ENCODE results near the gene C12orf76. TPM values are rescaled to one million over a fixed set of nuclear protein-coding genes. Genes with fewer than 3 reads are reported as not detected.

The C12orf76 gene
- total and polyA plus RNA-seq, 10 of the 15 experiments (the other 5 are each of a cell fraction or from before 2014, with no cell fraction given) = 3.6 to 20.4 (median 10.7) TPM

DNA sequence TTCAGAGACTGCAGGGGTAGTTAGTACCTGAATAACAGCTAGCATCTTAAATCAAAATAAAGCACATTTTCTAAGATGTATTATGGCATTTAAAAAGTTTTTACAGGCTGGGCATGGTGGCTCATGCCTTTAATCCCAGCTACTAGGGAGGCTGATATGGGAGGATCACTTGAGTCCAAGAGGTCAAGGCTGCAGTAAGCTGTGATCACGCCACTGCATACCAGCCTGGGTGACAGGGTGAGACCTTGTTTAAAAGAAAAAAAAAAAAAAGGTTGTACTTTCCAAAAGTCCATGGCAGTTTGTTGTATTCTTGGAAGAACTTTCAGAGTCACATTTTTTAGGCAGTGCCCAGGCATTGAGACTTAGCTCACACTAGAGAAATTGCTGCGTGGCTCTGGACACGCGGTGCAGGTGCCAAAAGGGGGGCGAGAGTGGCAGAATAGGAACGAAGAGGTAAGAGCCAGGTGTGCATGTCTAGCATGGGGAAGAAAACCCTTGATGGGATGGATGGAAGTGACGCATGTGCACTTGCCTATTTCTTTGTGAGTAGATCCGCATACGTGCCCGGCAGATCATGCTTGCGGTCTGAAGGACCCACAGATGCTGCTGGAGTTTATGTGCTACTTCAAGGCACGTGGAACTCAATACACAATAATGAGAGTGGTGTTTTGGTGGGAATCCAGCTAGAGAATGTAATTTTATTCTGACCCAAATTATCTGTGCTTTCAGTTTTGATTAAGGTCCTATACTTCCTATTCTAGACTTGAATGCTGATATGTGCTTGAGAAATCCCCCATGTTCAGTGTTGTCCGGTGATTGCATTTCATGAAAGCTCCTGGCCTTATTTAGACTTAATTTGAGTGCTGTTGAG lies 37.2 kb downstream of the C12orf76 start (continued):
- TF ChIP-seq ZNF217 (IDR thresholded peaks at IDR 0.05) (no peak), TCF12 (IDR thresholded peaks at IDR 0.05; ENCODE audit: low read depth, low read length) (0 out of 2 replicates have a peak, but pooled peaks have one; percentile 12), ETV6 (conservative IDR thresholded peaks at IDR 0.05 in 1 of 2, IDR thresholded peaks at IDR 0.05 in 1 of 2; ENCODE audit: borderline replicate concordance in 1 of 2, low read depth in 1 of 2) (no peak), EGR1 (IDR thresholded peaks at IDR 0.05; ENCODE audit: borderline replicate concordance in 1 of 2, low read depth in 2 of 2, low read length in 2 of 2) (no peak), IRF4 (IDR thresholded peaks at IDR 0.05; ENCODE audit: low read depth, low read length) (no peak), YBX1 (IDR thresholded peaks at IDR 0.05) (no peak), POLR2AphosphoS2 (IDR thresholded peaks at IDR 0.05; ENCODE audit: low read depth, low read length) (no peak), SMAD5 (IDR thresholded peaks at IDR 0.05; ENCODE audit: low read depth) (no peak), ESRRA (IDR thresholded peaks at IDR 0.05; ENCODE audit: low read length) (no peak), NBN (IDR thresholded peaks at IDR 0.05) (peak; percentile 48; the same call in 1 of the 2 replicates), LARP7 (IDR thresholded peaks at IDR 0.05) (0 out of 2 replicates have a peak, but pooled peaks have one; percentile 22), POLR2AphosphoS5 (IDR thresholded peaks at IDR 0.05; ENCODE audit: low read length) (no peak)
- TF ChIP-seq, protein P1, sequence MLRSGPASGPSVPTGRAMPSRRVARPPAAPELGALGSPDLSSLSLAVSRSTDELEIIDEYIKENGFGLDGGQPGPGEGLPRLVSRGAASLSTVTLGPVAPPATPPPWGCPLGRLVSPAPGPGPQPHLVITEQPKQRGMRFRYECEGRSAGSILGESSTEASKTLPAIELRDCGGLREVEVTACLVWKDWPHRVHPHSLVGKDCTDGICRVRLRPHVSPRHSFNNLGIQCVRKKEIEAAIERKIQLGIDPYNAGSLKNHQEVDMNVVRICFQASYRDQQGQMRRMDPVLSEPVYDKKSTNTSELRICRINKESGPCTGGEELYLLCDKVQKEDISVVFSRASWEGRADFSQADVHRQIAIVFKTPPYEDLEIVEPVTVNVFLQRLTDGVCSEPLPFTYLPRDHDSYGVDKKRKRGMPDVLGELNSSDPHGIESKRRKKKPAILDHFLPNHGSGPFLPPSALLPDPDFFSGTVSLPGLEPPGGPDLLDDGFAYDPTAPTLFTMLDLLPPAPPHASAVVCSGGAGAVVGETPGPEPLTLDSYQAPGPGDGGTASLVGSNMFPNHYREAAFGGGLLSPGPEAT (IDR thresholded peaks at IDR 0.05; ENCODE audit: low read depth) = no peak; the same call in 1 of the 2 replicates
- TF ChIP-seq, protein P2, sequence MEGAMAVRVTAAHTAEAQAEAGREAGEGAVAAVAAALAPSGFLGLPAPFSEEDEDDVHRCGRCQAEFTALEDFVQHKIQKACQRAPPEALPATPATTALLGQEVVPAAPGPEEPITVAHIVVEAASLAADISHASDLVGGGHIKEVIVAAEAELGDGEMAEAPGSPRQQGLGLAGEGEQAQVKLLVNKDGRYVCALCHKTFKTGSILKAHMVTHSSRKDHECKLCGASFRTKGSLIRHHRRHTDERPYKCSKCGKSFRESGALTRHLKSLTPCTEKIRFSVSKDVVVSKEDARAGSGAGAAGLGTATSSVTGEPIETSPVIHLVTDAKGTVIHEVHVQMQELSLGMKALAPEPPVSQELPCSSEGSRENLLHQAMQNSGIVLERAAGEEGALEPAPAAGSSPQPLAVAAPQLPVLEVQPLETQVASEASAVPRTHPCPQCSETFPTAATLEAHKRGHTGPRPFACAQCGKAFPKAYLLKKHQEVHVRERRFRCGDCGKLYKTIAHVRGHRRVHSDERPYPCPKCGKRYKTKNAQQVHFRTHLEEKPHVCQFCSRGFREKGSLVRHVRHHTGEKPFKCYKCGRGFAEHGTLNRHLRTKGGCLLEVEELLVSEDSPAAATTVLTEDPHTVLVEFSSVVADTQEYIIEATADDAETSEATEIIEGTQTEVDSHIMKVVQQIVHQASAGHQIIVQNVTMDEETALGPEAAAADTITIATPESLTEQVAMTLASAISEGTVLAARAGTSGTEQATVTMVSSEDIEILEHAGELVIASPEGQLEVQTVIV (IDR thresholded peaks at IDR 0.05; ENCODE audit: borderline replicate concordance, partially characterized antibody) = no peak
- TF ChIP-seq, protein P3, sequence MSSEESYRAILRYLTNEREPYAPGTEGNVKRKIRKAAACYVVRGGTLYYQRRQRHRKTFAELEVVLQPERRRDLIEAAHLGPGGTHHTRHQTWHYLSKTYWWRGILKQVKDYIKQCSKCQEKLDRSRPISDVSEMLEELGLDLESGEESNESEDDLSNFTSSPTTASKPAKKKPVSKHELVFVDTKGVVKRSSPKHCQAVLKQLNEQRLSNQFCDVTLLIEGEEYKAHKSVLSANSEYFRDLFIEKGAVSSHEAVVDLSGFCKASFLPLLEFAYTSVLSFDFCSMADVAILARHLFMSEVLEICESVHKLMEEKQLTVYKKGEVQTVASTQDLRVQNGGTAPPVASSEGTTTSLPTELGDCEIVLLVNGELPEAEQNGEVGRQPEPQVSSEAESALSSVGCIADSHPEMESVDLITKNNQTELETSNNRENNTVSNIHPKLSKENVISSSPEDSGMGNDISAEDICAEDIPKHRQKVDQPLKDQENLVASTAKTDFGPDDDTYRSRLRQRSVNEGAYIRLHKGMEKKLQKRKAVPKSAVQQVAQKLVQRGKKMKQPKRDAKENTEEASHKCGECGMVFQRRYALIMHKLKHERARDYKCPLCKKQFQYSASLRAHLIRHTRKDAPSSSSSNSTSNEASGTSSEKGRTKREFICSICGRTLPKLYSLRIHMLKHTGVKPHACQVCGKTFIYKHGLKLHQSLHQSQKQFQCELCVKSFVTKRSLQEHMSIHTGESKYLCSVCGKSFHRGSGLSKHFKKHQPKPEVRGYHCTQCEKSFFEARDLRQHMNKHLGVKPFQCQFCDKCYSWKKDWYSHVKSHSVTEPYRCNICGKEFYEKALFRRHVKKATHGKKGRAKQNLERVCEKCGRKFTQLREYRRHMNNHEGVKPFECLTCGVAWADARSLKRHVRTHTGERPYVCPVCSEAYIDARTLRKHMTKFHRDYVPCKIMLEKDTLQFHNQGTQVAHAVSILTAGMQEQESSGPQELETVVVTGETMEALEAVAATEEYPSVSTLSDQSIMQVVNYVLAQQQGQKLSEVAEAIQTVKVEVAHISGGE (CRISPR knock-in tag; IDR thresholded peaks at IDR 0.05) = peak; percentile 68
- TF ChIP-seq, protein P4, sequence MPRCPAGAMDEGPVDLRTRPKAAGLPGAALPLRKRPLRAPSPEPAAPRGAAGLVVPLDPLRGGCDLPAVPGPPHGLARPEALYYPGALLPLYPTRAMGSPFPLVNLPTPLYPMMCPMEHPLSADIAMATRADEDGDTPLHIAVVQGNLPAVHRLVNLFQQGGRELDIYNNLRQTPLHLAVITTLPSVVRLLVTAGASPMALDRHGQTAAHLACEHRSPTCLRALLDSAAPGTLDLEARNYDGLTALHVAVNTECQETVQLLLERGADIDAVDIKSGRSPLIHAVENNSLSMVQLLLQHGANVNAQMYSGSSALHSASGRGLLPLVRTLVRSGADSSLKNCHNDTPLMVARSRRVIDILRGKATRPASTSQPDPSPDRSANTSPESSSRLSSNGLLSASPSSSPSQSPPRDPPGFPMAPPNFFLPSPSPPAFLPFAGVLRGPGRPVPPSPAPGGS (IDR thresholded peaks at IDR 0.05; ENCODE audit: borderline replicate concordance, insufficient read depth, low read depth, low read length, poor library complexity, severe bottlenecking) = no peak

All from GM12878 (cell line).